Type B pancreatic cell (in vitro differentiated cells): Measurements from ENCODE around the gene CDHR1. TPM values are rescaled to one million over a fixed set of nuclear protein-coding genes. Genes with fewer than 3 reads are reported as not detected.

Experiments
- DNase-seq: peaks from one replicate; pipeline ENCODE4 v3.0.0; 2021; ENCODE audit warnings: mixed read lengths; ENCODE audit not compliant: unreplicated experiment; ENCODE audit errors: extremely low spot score
- H3K27ac Mint-ChIP-seq: 2 replicates; pipeline ENCODE4 v1.8.0; 2021; ENCODE audit warnings: mild to moderate bottlenecking, mixed read lengths
- H3K27me3 Mint-ChIP-seq: 2 replicates; pipeline ENCODE4 v1.8.0; 2021; ENCODE audit warnings: mixed read lengths
- H3K36me3 Mint-ChIP-seq: 2 replicates; pipeline ENCODE4 v1.8.0; 2021; ENCODE audit warnings: mixed read lengths
- H3K4me1 Mint-ChIP-seq: one replicate; pipeline ENCODE4 v1.8.0; 2021; ENCODE audit warnings: mixed read lengths; ENCODE audit not compliant: unreplicated experiment
- H3K4me3 Mint-ChIP-seq: 2 replicates; pipeline ENCODE4 v1.8.0; 2021; ENCODE audit warnings: mild to moderate bottlenecking, mixed read lengths
- H3K9me3 Mint-ChIP-seq: 2 replicates; pipeline ENCODE4 v1.8.0; 2021; ENCODE audit warnings: mixed read lengths
- total RNA-seq: library from RNA; stranded (reverse); gene quantifications from 2 replicates; pipeline ENCODE4 v1.2.1, GENCODE V29; 2021; ENCODE audit warnings: low replicate concordance
- TF ChIP-seq, protein P1 (sequence below): fragments of 200-600 bp; sonication (generic); conservative IDR thresholded peaks from 2 replicates; pipeline ENCODE4 v1.5.0; 2021; ENCODE audit warnings: antibody characterized with exemption, mild to moderate bottlenecking

The CDHR1 gene
- total RNA-seq, 1 donor from 2014 or later: 0.41 TPM

- Mint-ChIP-seq H3K9me3 (no peaks in the 10 kb centered on the region), H3K4me3 (no peak overlapping the region), H3K4me1 (no peaks in the 10 kb centered on the region), H3K27me3 (peaks cover 51% of the 10 kb centered on the region), H3K27ac (no peak overlapping the region), H3K36me3 (no peaks in the 10 kb centered on the region)
- DNase-seq: no peak
- TF ChIP-seq, protein P1, sequence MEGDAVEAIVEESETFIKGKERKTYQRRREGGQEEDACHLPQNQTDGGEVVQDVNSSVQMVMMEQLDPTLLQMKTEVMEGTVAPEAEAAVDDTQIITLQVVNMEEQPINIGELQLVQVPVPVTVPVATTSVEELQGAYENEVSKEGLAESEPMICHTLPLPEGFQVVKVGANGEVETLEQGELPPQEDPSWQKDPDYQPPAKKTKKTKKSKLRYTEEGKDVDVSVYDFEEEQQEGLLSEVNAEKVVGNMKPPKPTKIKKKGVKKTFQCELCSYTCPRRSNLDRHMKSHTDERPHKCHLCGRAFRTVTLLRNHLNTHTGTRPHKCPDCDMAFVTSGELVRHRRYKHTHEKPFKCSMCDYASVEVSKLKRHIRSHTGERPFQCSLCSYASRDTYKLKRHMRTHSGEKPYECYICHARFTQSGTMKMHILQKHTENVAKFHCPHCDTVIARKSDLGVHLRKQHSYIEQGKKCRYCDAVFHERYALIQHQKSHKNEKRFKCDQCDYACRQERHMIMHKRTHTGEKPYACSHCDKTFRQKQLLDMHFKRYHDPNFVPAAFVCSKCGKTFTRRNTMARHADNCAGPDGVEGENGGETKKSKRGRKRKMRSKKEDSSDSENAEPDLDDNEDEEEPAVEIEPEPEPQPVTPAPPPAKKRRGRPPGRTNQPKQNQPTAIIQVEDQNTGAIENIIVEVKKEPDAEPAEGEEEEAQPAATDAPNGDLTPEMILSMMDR: no peak
Measured at GRCh38 chr10:84208023-84208422, 13.7 kb downstream of the CDHR1 start.

DNA sequence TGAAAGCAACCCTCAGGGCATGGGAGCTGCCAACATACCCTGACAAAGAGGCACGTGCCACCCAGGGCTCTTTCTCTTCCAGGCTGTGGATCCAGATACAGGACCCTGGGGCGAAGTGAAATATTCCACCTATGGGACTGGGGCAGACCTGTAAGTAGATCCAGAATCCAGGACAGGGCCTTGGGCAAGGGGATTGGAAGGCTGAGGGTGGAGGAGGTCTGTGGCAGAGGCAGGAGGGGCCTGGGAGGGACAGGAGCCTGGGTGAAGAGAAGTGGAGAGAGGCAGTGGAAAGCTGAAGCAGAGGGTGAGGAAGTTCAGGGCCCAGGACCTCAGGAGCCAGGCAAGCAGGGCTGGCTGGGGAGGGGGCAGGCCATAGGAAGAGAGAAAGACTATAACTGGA is 17.2 kb downstream of the CDHR1 start:
- H3K4me3 Mint-ChIP-seq: no peak overlapping the region
- TF ChIP-seq, protein P1: no peak
- peaks cover 39% of the 10 kb centered on the region for H3K27me3 Mint-ChIP-seq
- H3K4me1 Mint-ChIP-seq: no peaks in the 10 kb centered on the region
- no peak overlapping the region for H3K27ac Mint-ChIP-seq
- H3K36me3 Mint-ChIP-seq: no peaks in the 10 kb centered on the region
- DNase-seq: no peak
- no peaks in the 10 kb centered on the region for H3K9me3 Mint-ChIP-seq

GRCh38 chr10:84212014-84212413 is 17.7 kb downstream of the CDHR1 start:
- no peak overlapping the region for H3K4me3 Mint-ChIP-seq
- no peaks in the 10 kb centered on the region for H3K9me3 Mint-ChIP-seq
- no peaks in the 10 kb centered on the region for H3K4me1 Mint-ChIP-seq
- H3K27me3 Mint-ChIP-seq: peaks cover 35% of the 10 kb centered on the region
- TF ChIP-seq, protein P1: no peak
- no peaks in the 10 kb centered on the region for H3K36me3 Mint-ChIP-seq
- DNase-seq: no peak
- H3K27ac Mint-ChIP-seq: no peak overlapping the region

- H3K9me3 Mint-ChIP-seq: no peaks in the 10 kb centered on the region
- H3K36me3 Mint-ChIP-seq: no peaks in the 10 kb centered on the region
- TF ChIP-seq, protein P1: no peak
- DNase-seq: no peak
- no peaks in the 10 kb centered on the region for H3K4me1 Mint-ChIP-seq
- no peak overlapping the region for H3K4me3 Mint-ChIP-seq
- H3K27ac Mint-ChIP-seq: no peak overlapping the region
- H3K27me3 Mint-ChIP-seq: peaks cover 27% of the 10 kb centered on the region
Measured at GRCh38 chr10:84213076-84213475, 18.7 kb downstream of the CDHR1 start.

DNA sequence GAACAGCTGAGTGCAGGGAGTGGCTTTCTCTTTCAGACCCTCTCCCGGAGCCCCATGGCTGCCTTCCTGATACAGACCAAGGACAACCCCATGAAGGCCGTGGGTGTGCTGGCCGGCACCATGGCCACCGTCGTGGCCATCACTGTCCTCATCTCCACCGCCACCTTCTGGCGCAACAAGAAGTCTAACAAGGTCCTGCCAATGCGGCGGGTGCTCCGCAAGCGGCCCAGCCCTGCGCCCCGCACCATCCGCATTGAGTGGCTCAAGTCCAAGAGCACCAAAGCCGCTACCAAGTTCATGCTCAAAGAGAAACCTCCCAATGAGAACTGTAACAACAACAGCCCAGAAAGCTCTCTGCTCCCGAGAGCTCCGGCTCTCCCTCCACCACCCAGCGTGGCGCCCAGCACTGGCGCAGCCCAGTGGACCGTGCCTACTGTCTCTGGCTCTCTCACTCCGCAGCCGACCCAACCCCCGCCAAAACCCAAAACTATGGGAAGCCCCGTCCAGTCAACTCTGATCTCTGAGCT is 19.8 kb downstream of the CDHR1 start:
- H3K4me1 Mint-ChIP-seq: no peaks in the 10 kb centered on the region
- DNase-seq: no peak
- no peaks in the 10 kb centered on the region for H3K36me3 Mint-ChIP-seq
- no peaks in the 10 kb centered on the region for H3K9me3 Mint-ChIP-seq
- TF ChIP-seq, protein P1: no peak
- no peak overlapping the region for H3K27ac Mint-ChIP-seq
- H3K4me3 Mint-ChIP-seq: no peak overlapping the region
- H3K27me3 Mint-ChIP-seq: peaks cover 18% of the 10 kb centered on the region
